ENCODE data around the gene TPSG1. TPM values are rescaled to one million over a fixed set of nuclear protein-coding genes. Genes with fewer than 3 reads are reported as not detected.

TPSG1 gene
- total RNA-seq, 1 donor from 2014 or later, result not detected

Other genes with a start within 250 kb of the TPSG1 start
- 0.77 and 0.92 TPM in 2 replicates for gene SOX8, start 243.5 kb downstream of the TPSG1 start, total RNA-seq
- not detected in 2 replicates for gene SSTR5, start 152.5 kb downstream of the TPSG1 start, total RNA-seq
- not detected in 2 replicates for gene C1QTNF8, start 129.0 kb downstream of the TPSG1 start, total RNA-seq
- gene CACNA1H, start 72.2 kb downstream of the TPSG1 start, total RNA-seq, result 0.05 and 0.07 TPM in 2 replicates
- not detected in 2 replicates for gene TPSB2, start 4.9 kb upstream of the TPSG1 start, total RNA-seq
- not detected in 2 replicates for gene TPSAB1, start 15.4 kb upstream of the TPSG1 start, total RNA-seq
- gene TPSD1, start 30.8 kb upstream of the TPSG1 start, total RNA-seq, result not detected in 2 replicates
- 269 and 278 TPM in 2 replicates for gene UBE2I, start 84.4 kb upstream of the TPSG1 start, total RNA-seq
- 0.30 TPM in 1 of 2 replicates, not detected in the other for gene BAIAP3, start 108.4 kb upstream of the TPSG1 start, total RNA-seq
- gene TSR3, start 126.6 kb upstream of the TPSG1 start, total RNA-seq, result 81.5 and 88.2 TPM in 2 replicates
- gene GNPTG, start 126.7 kb upstream of the TPSG1 start, total RNA-seq, result 23.3 and 23.9 TPM in 2 replicates
- gene UNKL, start 189.4 kb upstream of the TPSG1 start, total RNA-seq, result 38.4 and 43.9 TPM in 2 replicates
- gene UQCC4, start 195.5 kb upstream of the TPSG1 start, total RNA-seq, result 22.3 and 24.6 TPM in 2 replicates
- not detected in 2 replicates for gene PERCC1, start 205.8 kb upstream of the TPSG1 start, total RNA-seq
- gene CCDC154, start 219.3 kb upstream of the TPSG1 start, total RNA-seq, result 1.3 and 2.3 TPM in 2 replicates
- gene CLCN7, start 249.8 kb upstream of the TPSG1 start, total RNA-seq, result 56.5 and 58.0 TPM in 2 replicates

All from activated CD4-positive, alpha-beta T cell treated with anti-CD3 and anti-CD28 coated beads, Interleukin-2, amount 10 ng/mL, durations not matched to agents 24 days and 14 days (primary cell).